ENCODE data around the gene AGAP2.

- peak; percentile 61 for TF ChIP-seq POLR2A (IDR thresholded peaks at IDR 0.05; ENCODE audit: low read depth)
- TF ChIP-seq, protein P1, sequence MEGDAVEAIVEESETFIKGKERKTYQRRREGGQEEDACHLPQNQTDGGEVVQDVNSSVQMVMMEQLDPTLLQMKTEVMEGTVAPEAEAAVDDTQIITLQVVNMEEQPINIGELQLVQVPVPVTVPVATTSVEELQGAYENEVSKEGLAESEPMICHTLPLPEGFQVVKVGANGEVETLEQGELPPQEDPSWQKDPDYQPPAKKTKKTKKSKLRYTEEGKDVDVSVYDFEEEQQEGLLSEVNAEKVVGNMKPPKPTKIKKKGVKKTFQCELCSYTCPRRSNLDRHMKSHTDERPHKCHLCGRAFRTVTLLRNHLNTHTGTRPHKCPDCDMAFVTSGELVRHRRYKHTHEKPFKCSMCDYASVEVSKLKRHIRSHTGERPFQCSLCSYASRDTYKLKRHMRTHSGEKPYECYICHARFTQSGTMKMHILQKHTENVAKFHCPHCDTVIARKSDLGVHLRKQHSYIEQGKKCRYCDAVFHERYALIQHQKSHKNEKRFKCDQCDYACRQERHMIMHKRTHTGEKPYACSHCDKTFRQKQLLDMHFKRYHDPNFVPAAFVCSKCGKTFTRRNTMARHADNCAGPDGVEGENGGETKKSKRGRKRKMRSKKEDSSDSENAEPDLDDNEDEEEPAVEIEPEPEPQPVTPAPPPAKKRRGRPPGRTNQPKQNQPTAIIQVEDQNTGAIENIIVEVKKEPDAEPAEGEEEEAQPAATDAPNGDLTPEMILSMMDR (IDR thresholded peaks at IDR 0.05) = peak in 1 of 3 experiments; percentile 26
- no peak for TF ChIP-seq EP300 (IDR thresholded peaks at IDR 0.05)
Measured at GRCh38 chr12:57751788-57752667, 13.5 kb upstream of the AGAP2 start, which contains the start of gene CDK4.

Measured in esophagus muscularis mucosa (tissue), 4 donors.